ENCODE results near the gene ITGB2. TPM values are rescaled to one million over a fixed set of nuclear protein-coding genes. Genes with fewer than 3 reads are reported as not detected.

The ITGB2 gene
- polyA plus RNA-seq, 1 of the 3 experiments (the other 2 are of a cell fraction): 0.77 TPM

DNA sequence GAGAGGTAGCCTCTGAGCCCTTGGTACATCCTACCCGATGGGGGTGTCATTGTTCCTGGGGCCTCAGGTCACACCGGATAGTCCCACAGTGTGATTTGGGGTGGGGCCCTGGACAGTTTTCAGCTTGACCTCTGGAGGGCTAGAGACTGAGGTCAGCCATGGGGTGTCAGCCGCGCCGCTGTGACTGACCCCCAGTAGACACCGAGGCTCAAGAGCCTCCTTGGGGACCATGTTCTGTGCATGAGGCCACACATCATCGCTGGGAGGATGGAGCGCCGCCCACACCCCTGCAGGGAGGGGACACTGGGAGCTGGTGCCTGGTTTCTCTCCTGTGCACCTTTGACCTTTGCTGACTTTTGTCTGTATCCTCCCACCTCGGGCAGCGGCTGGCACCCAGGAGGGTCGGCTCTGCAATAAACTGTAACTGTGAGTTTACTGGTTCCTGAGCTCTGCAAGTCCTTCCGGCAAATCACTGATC is 22.6 kb downstream of the ITGB2 start (continued):
- TF ChIP-seq FOXM1 (IDR thresholded peaks at IDR 0.05; ENCODE audit: low read depth) (no peak), NRF1 (IDR thresholded peaks at IDR 0.05; ENCODE audit: low read depth, low read length) (no peak), RAD21 (IDR thresholded peaks at IDR 0.05; ENCODE audit: low read length) (no peak), SIN3A (IDR thresholded peaks at IDR 0.05; ENCODE audit: borderline replicate concordance, low read depth, low read length) (no peak), GABPA (IDR thresholded peaks at IDR 0.05; ENCODE audit: low read depth) (no peak), NFIC (IDR thresholded peaks at IDR 0.05; ENCODE audit: borderline replicate concordance) (no peak)
- TF ChIP-seq, protein P1, sequence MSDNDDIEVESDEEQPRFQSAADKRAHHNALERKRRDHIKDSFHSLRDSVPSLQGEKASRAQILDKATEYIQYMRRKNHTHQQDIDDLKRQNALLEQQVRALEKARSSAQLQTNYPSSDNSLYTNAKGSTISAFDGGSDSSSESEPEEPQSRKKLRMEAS (IDR thresholded peaks at IDR 0.05; ENCODE audit: low read depth): no peak

DNA sequence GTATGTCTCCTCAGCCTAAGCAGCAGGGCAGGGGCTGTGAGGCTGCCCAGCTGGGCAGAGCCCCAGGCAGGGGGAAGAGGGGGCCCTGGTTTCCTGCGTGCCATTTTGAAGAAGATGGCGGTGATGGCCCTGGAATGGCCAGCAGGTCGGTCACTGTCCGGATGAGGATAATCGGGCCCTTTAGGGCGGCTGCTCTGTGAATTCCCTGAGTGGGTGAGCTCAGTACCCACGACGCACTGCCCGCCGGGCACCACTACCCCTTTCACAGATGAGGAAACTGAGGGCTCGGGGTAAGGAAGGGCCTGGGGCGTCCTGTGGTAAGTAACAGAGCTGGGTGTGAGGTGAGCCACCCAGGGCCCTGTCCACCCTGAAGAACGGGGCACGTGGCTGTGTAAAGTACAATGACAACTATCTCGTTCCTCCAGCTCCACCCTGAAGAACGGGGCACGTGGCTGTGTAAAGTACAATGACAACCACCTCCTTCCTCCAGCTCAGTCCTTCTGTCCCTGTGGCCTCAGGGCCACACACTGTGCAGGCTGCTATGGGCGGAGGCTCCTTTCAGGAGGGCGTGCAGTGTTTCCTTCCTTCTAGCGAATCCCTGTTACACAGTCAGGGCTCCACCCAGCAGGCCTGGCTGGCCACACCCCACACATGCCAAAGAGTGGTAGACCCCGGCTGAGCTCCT is 23.2 kb downstream of the ITGB2 start:
- H3K79me2 ChIP-seq (ENCODE audit: insufficient read depth): no peaks in the 10 kb centered on the region
- H2AFZ ChIP-seq (ENCODE audit: low read depth): no peak overlapping the region
- H3K27me3 ChIP-seq (ENCODE audit: insufficient read depth): peaks cover 13% of the 10 kb centered on the region; the same call in 1 of the 2 replicates
- no peaks in the 10 kb centered on the region for H3K4me1 ChIP-seq (ENCODE audit: control insufficient read depth in 1 of 2, insufficient read depth in 2 of 2, low read depth in 1 of 2, low read length in 1 of 2)
- H4K20me1 ChIP-seq (ENCODE audit: insufficient read depth): no peaks in the 10 kb centered on the region
- no peaks in the 10 kb centered on the region for H3K9me3 ChIP-seq
- TF ChIP-seq YY1 (IDR thresholded peaks at IDR 0.05; ENCODE audit: low read depth): no peak
- no peak for TF ChIP-seq FOXM1 (IDR thresholded peaks at IDR 0.05; ENCODE audit: low read depth)
- no peak for TF ChIP-seq JUND (IDR thresholded peaks at IDR 0.05)
- TF ChIP-seq, protein P1 (IDR thresholded peaks at IDR 0.05; ENCODE audit: low read depth): no peak
- TF ChIP-seq, protein P2, sequence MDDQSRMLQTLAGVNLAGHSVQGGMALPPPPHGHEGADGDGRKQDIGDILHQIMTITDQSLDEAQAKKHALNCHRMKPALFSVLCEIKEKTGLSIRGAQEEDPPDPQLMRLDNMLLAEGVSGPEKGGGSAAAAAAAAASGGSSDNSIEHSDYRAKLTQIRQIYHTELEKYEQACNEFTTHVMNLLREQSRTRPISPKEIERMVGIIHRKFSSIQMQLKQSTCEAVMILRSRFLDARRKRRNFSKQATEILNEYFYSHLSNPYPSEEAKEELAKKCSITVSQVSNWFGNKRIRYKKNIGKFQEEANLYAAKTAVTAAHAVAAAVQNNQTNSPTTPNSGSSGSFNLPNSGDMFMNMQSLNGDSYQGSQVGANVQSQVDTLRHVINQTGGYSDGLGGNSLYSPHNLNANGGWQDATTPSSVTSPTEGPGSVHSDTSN (IDR thresholded peaks at IDR 0.05): no peak
- TF ChIP-seq, protein P3, sequence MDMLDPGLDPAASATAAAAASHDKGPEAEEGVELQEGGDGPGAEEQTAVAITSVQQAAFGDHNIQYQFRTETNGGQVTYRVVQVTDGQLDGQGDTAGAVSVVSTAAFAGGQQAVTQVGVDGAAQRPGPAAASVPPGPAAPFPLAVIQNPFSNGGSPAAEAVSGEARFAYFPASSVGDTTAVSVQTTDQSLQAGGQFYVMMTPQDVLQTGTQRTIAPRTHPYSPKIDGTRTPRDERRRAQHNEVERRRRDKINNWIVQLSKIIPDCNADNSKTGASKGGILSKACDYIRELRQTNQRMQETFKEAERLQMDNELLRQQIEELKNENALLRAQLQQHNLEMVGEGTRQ (IDR thresholded peaks at IDR 0.05; ENCODE audit: borderline replicate concordance, low read depth, low read length): no peak
- no peak for TF ChIP-seq TEAD4 (IDR thresholded peaks at IDR 0.05; ENCODE audit: borderline replicate concordance, insufficient read depth)
- TF ChIP-seq EP300 (IDR thresholded peaks at IDR 0.05; ENCODE audit: borderline replicate concordance in 1 of 2, low read depth in 1 of 2, low read length in 1 of 2): no peak
- TF ChIP-seq, protein P4, sequence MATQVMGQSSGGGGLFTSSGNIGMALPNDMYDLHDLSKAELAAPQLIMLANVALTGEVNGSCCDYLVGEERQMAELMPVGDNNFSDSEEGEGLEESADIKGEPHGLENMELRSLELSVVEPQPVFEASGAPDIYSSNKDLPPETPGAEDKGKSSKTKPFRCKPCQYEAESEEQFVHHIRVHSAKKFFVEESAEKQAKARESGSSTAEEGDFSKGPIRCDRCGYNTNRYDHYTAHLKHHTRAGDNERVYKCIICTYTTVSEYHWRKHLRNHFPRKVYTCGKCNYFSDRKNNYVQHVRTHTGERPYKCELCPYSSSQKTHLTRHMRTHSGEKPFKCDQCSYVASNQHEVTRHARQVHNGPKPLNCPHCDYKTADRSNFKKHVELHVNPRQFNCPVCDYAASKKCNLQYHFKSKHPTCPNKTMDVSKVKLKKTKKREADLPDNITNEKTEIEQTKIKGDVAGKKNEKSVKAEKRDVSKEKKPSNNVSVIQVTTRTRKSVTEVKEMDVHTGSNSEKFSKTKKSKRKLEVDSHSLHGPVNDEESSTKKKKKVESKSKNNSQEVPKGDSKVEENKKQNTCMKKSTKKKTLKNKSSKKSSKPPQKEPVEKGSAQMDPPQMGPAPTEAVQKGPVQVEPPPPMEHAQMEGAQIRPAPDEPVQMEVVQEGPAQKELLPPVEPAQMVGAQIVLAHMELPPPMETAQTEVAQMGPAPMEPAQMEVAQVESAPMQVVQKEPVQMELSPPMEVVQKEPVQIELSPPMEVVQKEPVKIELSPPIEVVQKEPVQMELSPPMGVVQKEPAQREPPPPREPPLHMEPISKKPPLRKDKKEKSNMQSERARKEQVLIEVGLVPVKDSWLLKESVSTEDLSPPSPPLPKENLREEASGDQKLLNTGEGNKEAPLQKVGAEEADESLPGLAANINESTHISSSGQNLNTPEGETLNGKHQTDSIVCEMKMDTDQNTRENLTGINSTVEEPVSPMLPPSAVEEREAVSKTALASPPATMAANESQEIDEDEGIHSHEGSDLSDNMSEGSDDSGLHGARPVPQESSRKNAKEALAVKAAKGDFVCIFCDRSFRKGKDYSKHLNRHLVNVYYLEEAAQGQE (IDR thresholded peaks at IDR 0.05; ENCODE audit: low read depth, low read length): no peak
- TF ChIP-seq TCF12 (IDR thresholded peaks at IDR 0.05): no peak
- TF ChIP-seq RCOR1 (IDR thresholded peaks at IDR 0.05; ENCODE audit: low read length): no peak
- no peak for TF ChIP-seq ELF1 (IDR thresholded peaks at IDR 0.05)
- H3K4me2 ChIP-seq: no peak overlapping the region
- ChIA-PET CTCF (interaction anchor here (2.7 kb wide), 1 partner anchor 35 kb away, joined by 15 read pairs; no protein-coding TSS in a partner anchor), POLR2A (interaction anchor here (0.5 kb wide), 1 partner anchor 300 kb away, joined by 3 read pairs; no protein-coding TSS in a partner anchor)
- no peak overlapping the region for H3K27ac ChIP-seq (ENCODE audit: low read depth in 2 of 2, low read length in 1 of 2)
- DNase-seq: no peak
- 87% methylated on average over 18 of the region's 21 CpGs for WGBS (ENCODE audit: low lambda C conversion rate)
- H3K9me2 ChIP-seq: no peaks in the 10 kb centered on the region
- H3K9ac ChIP-seq: no peak overlapping the region
- no peaks in the 10 kb centered on the region for H3K36me3 ChIP-seq (replicated peaks in 1 of 2; ENCODE audit: control insufficient read depth in 1 of 2, insufficient read depth in 2 of 2, low read length in 1 of 2)
- peaks cover 5% of the 10 kb centered on the region for H3F3A ChIP-seq (replicated peaks; ENCODE audit: insufficient read depth)
- no peak overlapping the region for H3K4me3 ChIP-seq (ENCODE audit: low read depth in 2 of 2, low read length in 1 of 2)
